Fibroblast of lung (primary cell): Measurements from ENCODE around the gene CCDC87. TPM values are rescaled to one million over a fixed set of nuclear protein-coding genes. Genes with fewer than 3 reads are reported as not detected.

ENCODE experiments used
- DNase-seq, 2 donors: peaks; one replicate each; pipeline versions ENCODE4 v3.0.0 to v3.0.0-alpha.2; 2010; ENCODE audit warnings: low read depth in 2 of 2
- H2AFZ ChIP-seq: 2 replicates; pipeline ENCODE4 v1.5.1; 2012; ENCODE audit warnings: low read length, control low read depth, inconsistent platforms
- H3K27ac ChIP-seq: 2 replicates; pipeline ENCODE4 v1.5.1; 2011; ENCODE audit warnings: low read length, control low read depth; ENCODE audit not compliant: insufficient read depth
- H3K27me3 ChIP-seq: 2 replicates; pipeline ENCODE4 v1.5.1; 2011; ENCODE audit warnings: mild to moderate bottlenecking, low read length; ENCODE audit not compliant: control insufficient read depth, insufficient read depth
- H3K36me3 ChIP-seq: 2 replicates; pipeline ENCODE4 v1.5.1; 2011; ENCODE audit warnings: low read length; ENCODE audit not compliant: control insufficient read depth, insufficient read depth
- H3K4me1 ChIP-seq: 2 replicates; pipeline ENCODE4 v1.5.1; 2011; ENCODE audit warnings: low read length; ENCODE audit not compliant: control insufficient read depth, insufficient read depth; ENCODE audit errors: extremely low read depth
- H3K4me2 ChIP-seq: 2 replicates; pipeline ENCODE4 v1.5.1; 2011; ENCODE audit warnings: low read length, control low read depth; ENCODE audit not compliant: insufficient read depth; ENCODE audit errors: extremely low read depth
- H3K4me3 ChIP-seq, 4 experiments: fragments of 200-600 bp in 1 of 4; sonication (generic) in 1 of 4; replicated peaks in 1 of 4; 2 replicates each; pipeline ENCODE4 v1.5.1; 2011 to 2016; ENCODE audit warnings: low read length in 4 of 4, low read depth in 3 of 4, mild to moderate bottlenecking in 3 of 4, control low read depth in 2 of 4, inconsistent platforms in 1 of 4, mixed read lengths in 1 of 4; ENCODE audit not compliant: insufficient read depth in 1 of 4; ENCODE audit errors: control extremely low read depth in 1 of 4
- H3K79me2 ChIP-seq: 2 replicates; pipeline ENCODE4 v1.5.1; 2012; ENCODE audit warnings: mild to moderate bottlenecking, low read length, inconsistent platforms; ENCODE audit not compliant: control insufficient read depth, insufficient read depth
- H3K9ac ChIP-seq: 2 replicates; pipeline ENCODE4 v1.5.1; 2011; ENCODE audit warnings: mild to moderate bottlenecking, low read length, control low read depth; ENCODE audit not compliant: insufficient read depth
- H3K9me3 ChIP-seq: 2 replicates; pipeline ENCODE4 v1.5.1; 2012; ENCODE audit warnings: low read depth, low read length; ENCODE audit not compliant: control insufficient read depth, insufficient read depth
- H4K20me1 ChIP-seq: 2 replicates; pipeline ENCODE4 v1.5.1; 2011; ENCODE audit warnings: low read length; ENCODE audit not compliant: control insufficient read depth, insufficient read depth; ENCODE audit errors: extremely low read depth
- EZH2 ChIP-seq: IDR thresholded peaks from 2 replicates; pipeline ENCODE4 v1.5.1; 2012; ENCODE audit warnings: low read length, control low read depth, mild to moderate bottlenecking; ENCODE audit errors: missing control alignments
- polyA plus RNA-seq, 2 donors: library from polyadenylated mRNA; depleted of rRNA in 1 of 2; stranded (reverse) in 1 of 2; unstranded in 1 of 2; fragments of >200 nt; gene quantifications; 2 replicates each; pipeline ENCODE4 v1.2.1, GENCODE V29; 2011 to 2012; ENCODE audit warnings: missing spikeins in 1 of 2
- total RNA-seq: library from RNA; depleted of rRNA; stranded (reverse); fragments of >200 nt; gene quantifications from 2 replicates; pipeline ENCODE4 v1.2.1, GENCODE V29; 2014
- TF ChIP-seq, protein P1 (sequence below), 2 donors: IDR thresholded peaks in 1 of 2; conservative IDR thresholded peaks in 1 of 2; 1 replicate in 1 of 2; 2 replicates in 1 of 2; pipeline ENCODE4 v1.5.1; 2011 to 2012; ENCODE audit warnings: low read length in 2 of 2, control low read depth in 1 of 2, inconsistent platforms in 1 of 2, low read depth in 1 of 2, mild to moderate bottlenecking in 1 of 2

CCDC87 gene
- total and polyA plus RNA-seq, 2 donors (not counting 1 experiment from before 2014, with no cell fraction given): 0.11 to 0.33 TPM

DNA sequence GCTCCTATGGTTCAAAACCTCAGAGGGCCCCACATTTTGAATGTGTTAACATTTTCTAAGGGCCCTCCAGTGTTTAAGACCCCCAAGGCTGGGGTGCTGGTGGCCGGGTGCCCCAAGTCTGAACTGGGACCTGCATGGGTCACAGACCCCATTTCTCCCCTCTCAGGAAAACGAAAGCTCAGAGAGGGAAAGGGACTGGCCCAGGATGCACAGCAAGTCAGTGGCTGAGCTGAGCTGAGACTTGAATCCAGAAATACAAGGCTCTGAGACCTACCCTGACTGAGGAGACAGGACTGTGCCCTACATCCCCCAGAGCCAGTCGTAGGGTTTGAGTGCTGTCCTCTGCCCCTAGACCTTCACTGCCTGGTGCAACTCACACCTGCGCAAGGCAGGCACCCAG, 42.0 kb downstream of the CCDC87 start:
- Histone ChIP-seq H3K9me3 (no peaks in the 10 kb centered on the region), H2AFZ (no peak overlapping the region), H4K20me1 (no peaks in the 10 kb centered on the region), H3K27ac (no peak overlapping the region), H3K4me1 (no peaks in the 10 kb centered on the region), H3K27me3 (peaks cover 23% of the 10 kb centered on the region), H3K36me3 (no peaks in the 10 kb centered on the region), H3K4me3 (no peak overlapping the region), H3K4me2 (no peak overlapping the region), H3K79me2 (no peaks in the 10 kb centered on the region), H3K9ac (no peak overlapping the region)
- TF ChIP-seq EZH2: no peak
- TF ChIP-seq, protein P1, sequence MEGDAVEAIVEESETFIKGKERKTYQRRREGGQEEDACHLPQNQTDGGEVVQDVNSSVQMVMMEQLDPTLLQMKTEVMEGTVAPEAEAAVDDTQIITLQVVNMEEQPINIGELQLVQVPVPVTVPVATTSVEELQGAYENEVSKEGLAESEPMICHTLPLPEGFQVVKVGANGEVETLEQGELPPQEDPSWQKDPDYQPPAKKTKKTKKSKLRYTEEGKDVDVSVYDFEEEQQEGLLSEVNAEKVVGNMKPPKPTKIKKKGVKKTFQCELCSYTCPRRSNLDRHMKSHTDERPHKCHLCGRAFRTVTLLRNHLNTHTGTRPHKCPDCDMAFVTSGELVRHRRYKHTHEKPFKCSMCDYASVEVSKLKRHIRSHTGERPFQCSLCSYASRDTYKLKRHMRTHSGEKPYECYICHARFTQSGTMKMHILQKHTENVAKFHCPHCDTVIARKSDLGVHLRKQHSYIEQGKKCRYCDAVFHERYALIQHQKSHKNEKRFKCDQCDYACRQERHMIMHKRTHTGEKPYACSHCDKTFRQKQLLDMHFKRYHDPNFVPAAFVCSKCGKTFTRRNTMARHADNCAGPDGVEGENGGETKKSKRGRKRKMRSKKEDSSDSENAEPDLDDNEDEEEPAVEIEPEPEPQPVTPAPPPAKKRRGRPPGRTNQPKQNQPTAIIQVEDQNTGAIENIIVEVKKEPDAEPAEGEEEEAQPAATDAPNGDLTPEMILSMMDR (conservative IDR thresholded peaks at IDR 0.05 in 1 of 2, IDR thresholded peaks at IDR 0.05 in 1 of 2; ENCODE audit: low read depth in 1 of 2, low read length in 2 of 2): no peak
- DNase-seq: no peak

DNA sequence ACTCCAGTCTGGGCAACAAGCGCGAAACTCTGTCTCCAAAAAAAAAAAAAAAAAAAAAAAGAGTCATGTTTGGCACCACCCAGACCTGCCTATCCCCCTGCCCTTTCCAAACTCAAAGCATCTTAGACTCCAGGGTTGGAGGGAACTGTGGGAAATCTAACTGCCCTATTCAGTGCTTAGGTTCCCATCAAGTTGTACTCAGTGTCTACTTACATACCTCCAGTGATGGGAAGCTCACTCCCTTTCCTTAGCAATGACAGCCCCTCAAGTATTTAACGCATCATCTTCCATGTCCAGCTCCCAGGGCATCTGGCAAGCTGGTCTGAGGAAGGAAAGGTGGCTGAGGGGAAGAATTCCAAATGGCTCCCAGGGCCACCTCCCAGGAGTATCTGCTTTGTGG, 43.2 kb downstream of the CCDC87 start:
- H3K9ac ChIP-seq: no peak overlapping the region
- no peak overlapping the region for H3K4me2 ChIP-seq
- H3K4me1 ChIP-seq: no peaks in the 10 kb centered on the region
- peaks cover 19% of the 10 kb centered on the region for H3K27me3 ChIP-seq
- no peaks in the 10 kb centered on the region for H3K9me3 ChIP-seq
- TF ChIP-seq EZH2: no peak
- TF ChIP-seq, protein P1 (conservative IDR thresholded peaks at IDR 0.05 in 1 of 2, IDR thresholded peaks at IDR 0.05 in 1 of 2; ENCODE audit: low read depth in 1 of 2, low read length in 2 of 2): no peak
- no peaks in the 10 kb centered on the region for H3K36me3 ChIP-seq
- no peak overlapping the region for H3K4me3 ChIP-seq
- no peaks in the 10 kb centered on the region for H3K79me2 ChIP-seq
- DNase-seq: no peak
- no peak overlapping the region for H3K27ac ChIP-seq
- H4K20me1 ChIP-seq: no peaks in the 10 kb centered on the region
- H2AFZ ChIP-seq: no peak overlapping the region

DNA sequence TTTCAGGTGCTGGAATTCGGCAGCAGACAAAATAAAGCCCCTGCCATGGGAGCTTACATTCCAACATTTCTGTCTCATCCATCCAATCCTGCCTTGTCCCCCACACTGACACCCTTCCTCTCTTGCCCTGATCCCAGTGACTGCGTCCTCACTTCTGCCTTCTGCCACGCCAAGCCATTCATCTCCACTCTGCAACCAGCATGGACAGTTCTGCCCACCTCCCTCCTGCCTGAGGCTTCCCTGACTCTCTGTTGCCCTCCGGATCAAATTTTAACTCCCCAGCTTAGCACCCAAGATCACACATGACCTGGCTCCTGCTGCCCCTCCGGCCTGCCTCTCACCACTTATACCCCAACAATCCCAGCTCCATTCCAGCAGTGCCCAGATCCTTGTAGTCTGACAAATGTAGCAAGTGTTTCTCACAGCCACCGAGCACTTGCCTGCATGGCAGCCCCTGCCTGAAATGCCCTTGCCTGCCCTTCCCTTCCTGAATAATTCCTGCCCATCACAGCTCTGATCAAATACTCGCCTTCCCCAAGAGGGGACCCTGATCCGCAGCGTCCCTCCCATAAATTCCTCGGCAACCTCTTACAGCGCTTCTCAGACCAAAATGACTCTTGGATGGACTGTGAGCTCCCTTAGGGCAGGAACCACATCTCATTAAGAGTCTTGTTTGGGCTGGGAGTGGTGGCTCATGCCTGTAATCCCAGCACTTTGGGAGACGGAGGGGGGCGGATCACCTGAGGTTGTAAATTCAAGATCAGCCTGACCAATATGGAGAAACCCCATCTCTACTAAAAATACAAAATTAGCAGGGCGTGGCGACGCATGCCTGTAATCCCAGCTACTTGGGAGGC, 43.9 kb downstream of the CCDC87 start:
- H2AFZ ChIP-seq: no peak overlapping the region
- H3K36me3 ChIP-seq: no peaks in the 10 kb centered on the region
- H4K20me1 ChIP-seq: no peaks in the 10 kb centered on the region
- DNase-seq: no peak
- no peak overlapping the region for H3K4me2 ChIP-seq
- H3K9me3 ChIP-seq: no peaks in the 10 kb centered on the region
- TF ChIP-seq, protein P1 (conservative IDR thresholded peaks at IDR 0.05 in 1 of 2, IDR thresholded peaks at IDR 0.05 in 1 of 2; ENCODE audit: low read depth in 1 of 2, low read length in 2 of 2): no peak
- TF ChIP-seq EZH2: no peak
- H3K9ac ChIP-seq: no peak overlapping the region
- H3K27me3 ChIP-seq: peaks cover 19% of the 10 kb centered on the region
- no peak overlapping the region for H3K27ac ChIP-seq
- H3K4me3 ChIP-seq: no peak overlapping the region
- H3K4me1 ChIP-seq: no peaks in the 10 kb centered on the region
- H3K79me2 ChIP-seq: no peaks in the 10 kb centered on the region
